AG09319 (cell line): ENCODE measurements around the gene SRRM5.

Experiments used
- DNase-seq: peaks from one replicate; pipeline ENCODE4 v3.0.0-alpha.2; 2010; ENCODE audit warnings: low read depth; ENCODE audit errors: extremely low read depth
- TF ChIP-seq, protein P1 (sequence below): IDR thresholded peaks from 2 replicates; pipeline ENCODE4 v1.5.1; 2011; ENCODE audit warnings: low read depth, mild to moderate bottlenecking, inconsistent platforms, low read length, moderate library complexity

SRRM5 gene

DNA sequence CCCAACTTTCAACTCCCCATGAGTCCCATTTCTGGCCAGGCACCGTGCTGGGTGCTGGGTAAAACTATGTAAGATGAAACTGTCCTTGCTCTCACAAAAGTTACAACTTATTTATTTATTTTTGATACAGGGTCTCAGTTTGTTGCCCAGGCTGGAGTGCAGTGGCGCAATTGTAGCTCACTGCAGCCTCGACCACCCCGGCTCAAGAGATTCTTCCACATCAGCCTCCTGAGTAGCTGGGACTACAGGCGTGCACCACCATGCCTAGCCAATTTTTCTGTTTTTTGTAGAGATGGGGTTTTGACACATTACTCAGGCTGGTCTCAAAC, 40.6 kb downstream of the SRRM5 start:
- TF ChIP-seq, protein P1, sequence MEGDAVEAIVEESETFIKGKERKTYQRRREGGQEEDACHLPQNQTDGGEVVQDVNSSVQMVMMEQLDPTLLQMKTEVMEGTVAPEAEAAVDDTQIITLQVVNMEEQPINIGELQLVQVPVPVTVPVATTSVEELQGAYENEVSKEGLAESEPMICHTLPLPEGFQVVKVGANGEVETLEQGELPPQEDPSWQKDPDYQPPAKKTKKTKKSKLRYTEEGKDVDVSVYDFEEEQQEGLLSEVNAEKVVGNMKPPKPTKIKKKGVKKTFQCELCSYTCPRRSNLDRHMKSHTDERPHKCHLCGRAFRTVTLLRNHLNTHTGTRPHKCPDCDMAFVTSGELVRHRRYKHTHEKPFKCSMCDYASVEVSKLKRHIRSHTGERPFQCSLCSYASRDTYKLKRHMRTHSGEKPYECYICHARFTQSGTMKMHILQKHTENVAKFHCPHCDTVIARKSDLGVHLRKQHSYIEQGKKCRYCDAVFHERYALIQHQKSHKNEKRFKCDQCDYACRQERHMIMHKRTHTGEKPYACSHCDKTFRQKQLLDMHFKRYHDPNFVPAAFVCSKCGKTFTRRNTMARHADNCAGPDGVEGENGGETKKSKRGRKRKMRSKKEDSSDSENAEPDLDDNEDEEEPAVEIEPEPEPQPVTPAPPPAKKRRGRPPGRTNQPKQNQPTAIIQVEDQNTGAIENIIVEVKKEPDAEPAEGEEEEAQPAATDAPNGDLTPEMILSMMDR: no peak
- DNase-seq: no peak

DNA sequence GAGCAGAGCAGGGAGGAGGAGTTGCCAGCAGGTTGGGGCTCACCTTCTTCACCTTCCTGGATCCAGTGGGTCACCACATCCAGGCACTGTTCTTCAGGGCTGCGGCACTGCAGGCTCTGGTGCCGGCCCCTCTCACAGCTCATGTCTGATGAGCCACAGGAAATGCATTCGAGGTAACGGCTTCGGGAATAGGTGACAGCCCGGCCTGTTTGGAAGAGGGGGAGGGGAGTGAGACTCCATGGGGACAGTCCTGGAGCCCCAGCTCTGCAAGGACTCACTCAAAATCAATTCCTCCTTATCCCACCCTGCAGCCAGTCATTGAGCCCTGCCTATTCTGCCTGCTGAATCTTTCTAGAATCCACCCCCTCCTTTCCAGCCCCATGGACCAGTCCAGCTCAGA, 44.5 kb downstream of the SRRM5 start:
- no peak for DNase-seq
- TF ChIP-seq, protein P1: no peak

DNA sequence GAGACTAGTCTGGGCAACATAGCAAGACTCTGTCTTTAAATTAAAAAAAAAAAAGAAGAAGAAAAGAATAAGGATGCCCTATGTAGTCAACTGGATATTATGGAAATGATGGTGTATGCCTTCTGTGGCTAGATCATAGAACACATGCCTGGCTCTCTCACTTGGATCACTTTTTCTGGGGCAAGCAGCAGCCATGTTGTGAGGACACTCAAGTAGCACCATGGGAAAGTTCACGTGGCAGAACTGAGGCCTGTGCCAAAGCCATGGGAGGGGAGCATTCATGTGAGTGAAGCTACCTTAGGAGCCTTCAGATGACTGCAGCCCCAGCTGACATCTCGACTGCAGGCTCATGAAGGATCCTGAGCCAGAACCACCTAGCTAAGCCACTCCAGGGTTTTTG, 46.1 kb downstream of the SRRM5 start:
- no peak for DNase-seq
- TF ChIP-seq, protein P1: no peak

DNA sequence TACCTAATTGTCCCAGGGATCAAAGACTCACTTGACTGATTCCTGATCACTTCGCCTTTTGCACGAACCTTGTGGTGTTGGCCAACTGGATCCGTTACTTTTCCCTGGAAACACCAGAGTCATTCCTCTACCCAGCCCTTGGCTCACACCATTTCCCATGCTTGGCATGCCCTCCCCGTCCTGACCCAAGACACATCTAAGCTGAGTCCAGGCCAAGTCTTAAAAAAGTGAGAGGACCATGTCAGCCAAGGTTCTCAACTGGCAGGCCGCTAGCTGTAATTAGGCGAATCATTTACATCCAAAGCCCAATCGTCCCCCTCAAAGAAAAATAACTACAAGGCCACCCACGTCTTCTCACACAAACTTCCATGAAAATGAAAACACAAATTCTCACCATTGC, 46.6 kb downstream of the SRRM5 start:
- TF ChIP-seq, protein P1: no peak
- DNase-seq: no peak

DNA sequence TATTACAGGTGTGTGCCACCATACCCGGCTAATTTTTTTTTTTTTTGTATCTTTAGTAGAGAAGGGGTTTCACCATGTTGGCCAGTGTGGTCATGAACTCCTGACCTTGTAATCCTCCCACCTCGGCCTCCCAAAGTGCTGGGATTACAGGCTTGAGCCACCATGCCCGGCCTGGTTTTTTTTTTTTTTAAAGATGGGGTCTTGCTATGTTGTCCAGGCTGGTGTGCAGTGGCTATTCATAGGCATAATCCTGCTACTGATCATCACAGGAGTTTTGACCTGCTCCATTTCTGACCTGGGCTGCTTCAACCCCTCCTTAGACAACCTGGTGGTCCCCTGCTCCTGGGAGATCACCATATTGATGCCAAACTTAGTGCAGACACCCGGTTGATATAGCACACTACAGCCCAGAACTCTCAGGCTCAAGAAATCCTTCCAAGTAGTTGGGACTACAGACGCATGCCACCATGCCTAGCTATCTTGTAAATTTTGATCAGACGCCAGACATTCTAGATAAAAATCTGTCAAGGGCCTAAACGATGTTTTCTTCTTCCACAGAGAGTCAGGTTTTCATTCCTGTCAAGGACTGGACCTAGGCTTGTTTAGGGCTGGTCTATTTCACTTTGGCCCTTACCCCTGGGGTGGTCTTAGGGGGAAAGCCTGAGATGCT, 48.5 kb downstream of the SRRM5 start:
- no peak for DNase-seq

DNA sequence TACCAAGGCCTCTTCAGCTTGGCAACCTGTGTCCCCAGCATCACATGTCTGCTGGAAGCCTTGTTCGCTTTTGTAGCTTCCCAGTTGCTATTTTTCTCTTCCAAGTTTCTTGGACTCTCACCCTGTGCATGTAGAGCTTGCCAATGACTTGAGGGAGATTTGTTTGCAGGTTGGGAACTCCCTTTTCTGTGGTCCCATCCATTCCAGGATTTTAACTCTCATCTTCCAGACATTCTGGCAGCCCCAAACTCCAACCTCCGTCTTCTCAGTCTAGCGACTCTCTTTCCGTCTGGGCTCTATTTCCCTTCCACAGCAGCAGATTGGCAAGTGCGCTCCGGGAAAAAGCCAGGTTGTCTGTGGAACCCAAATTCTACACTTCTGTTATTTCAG, 49.1 kb downstream of the SRRM5 start:
- TF ChIP-seq, protein P1: no peak
- DNase-seq: no peak

More for the DNA sequence above, 48.5 kb downstream of the SRRM5 start:
- TF ChIP-seq, protein P1: no peak

DNA sequence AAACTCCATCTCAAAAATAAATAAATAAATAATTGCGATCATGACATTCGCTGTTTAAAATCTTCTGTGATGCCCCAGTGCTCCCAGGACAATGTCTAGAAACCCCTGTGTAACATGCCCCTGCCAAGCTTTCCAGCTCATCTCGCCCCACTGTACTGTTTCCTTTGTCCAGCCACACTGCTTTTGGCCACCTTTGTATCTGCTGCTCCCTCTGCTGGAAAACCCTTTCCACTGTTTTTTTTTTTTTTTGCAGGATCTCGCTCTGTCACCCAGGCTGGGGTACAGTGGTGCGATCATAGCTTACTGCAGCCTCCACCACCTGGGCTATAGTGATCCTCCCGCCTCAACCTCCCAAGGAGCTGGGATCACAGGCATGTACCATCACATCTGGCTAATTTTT, 50.6 kb downstream of the SRRM5 start:
- TF ChIP-seq, protein P1: peak; percentile 31
- DNase-seq: no peak
